ENCODE data around the gene DZIP1L.

DNA sequence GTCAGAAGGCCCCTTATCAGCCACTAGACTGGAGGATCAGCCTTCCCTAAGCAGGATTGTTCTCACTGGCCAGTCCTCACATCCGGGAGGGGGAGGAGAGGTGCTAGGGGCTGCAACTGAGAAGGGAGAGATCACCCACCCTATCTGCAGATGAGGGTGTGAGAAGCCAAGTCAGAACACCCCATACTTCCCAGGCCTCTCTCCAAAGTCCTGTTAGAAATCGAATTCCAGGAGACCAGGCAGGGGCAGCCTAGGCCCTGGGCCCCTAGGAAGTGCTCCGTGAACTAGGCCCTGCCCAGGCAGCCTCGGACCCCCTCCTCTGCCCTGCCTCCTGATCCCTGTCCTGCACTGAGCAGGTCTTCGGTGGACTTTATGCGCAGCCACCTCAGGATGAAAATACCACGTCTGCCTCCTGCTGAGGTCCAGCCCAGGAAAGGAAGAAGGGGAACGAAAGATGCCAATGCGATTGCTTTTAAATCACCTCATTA is 933 bp downstream of the DZIP1L start:
- TF ChIP-seq, protein P1, sequence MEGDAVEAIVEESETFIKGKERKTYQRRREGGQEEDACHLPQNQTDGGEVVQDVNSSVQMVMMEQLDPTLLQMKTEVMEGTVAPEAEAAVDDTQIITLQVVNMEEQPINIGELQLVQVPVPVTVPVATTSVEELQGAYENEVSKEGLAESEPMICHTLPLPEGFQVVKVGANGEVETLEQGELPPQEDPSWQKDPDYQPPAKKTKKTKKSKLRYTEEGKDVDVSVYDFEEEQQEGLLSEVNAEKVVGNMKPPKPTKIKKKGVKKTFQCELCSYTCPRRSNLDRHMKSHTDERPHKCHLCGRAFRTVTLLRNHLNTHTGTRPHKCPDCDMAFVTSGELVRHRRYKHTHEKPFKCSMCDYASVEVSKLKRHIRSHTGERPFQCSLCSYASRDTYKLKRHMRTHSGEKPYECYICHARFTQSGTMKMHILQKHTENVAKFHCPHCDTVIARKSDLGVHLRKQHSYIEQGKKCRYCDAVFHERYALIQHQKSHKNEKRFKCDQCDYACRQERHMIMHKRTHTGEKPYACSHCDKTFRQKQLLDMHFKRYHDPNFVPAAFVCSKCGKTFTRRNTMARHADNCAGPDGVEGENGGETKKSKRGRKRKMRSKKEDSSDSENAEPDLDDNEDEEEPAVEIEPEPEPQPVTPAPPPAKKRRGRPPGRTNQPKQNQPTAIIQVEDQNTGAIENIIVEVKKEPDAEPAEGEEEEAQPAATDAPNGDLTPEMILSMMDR (IDR thresholded peaks at IDR 0.05; ENCODE audit: low read depth, low read length) = no peak
- TF ChIP-seq POLR2A (IDR thresholded peaks at IDR 0.05; ENCODE audit: extremely low read depth, insufficient read length) = no peak
- TF ChIP-seq MYC (IDR thresholded peaks at IDR 0.05; ENCODE audit: low read depth, low read length) = no peak
